Endothelial cell of umbilical vein (primary cell): ENCODE results near the gene ARHGEF28. TPM values are rescaled to one million over a fixed set of nuclear protein-coding genes. Genes with fewer than 3 reads are reported as not detected.
A peak's percentile ranks its signal among the peaks of the same experiment; 100 is the strongest.

Experiments
- BruUV-seq: library from RNA; stranded (reverse); fragments of 400-500 nt; replicated peaks from 2 replicates; lab custom pipeline; 2021; lab: Mats Ljungman, UMichigan
- CTCF ChIA-PET: fragments of 300-600, 350-600 bp; sonication (Branson Sonifier 250); formaldehyde crosslinking; loops from one replicate; lab custom pipeline; 2021; ENCODE audit warnings: antibody characterized with exemption, inconsistent platforms; lab: Charles Lee
- POLR2A ChIA-PET: fragments of 300-600, 350-600 bp; sonication (Branson Sonifier 250); formaldehyde crosslinking; loops from one replicate; lab custom pipeline; 2021; ENCODE audit warnings: antibody characterized with exemption, inconsistent platforms; lab: Charles Lee
- DNase-seq: peaks from one replicate; pipeline ENCODE4 v3.0.0-alpha.2; 2011; ENCODE audit warnings: low read depth, low spot score
- FAIRE-seq: peaks from 2 replicates; lab custom pipeline; 2011; peaks lifted over from hg19 to GRCh38; lab: Jason Lieb, UNC
- H2AFZ ChIP-seq: 2 replicates; pipeline ENCODE4 v1.6.0; 2012; ENCODE audit warnings: low read depth, low read length, control low read depth, inconsistent platforms
- H3K27ac ChIP-seq: 2 replicates; pipeline ENCODE4 v1.5.1; 2011; ENCODE audit warnings: low read depth, mild to moderate bottlenecking, control low read depth, low read length, moderate library complexity; ENCODE audit not compliant: insufficient read depth
- H3K27me3 ChIP-seq, 2 experiments: 2 replicates each; pipeline versions ENCODE4 v1.6.0 to v1.6.1; 2011; ENCODE audit warnings: low read length in 2 of 2, mixed read lengths in 1 of 2; ENCODE audit not compliant: control insufficient read depth in 2 of 2, insufficient read depth in 2 of 2
- H3K36me3 ChIP-seq, 2 experiments: 2 replicates in 1 of 2; 3 replicates in 1 of 2; pipeline ENCODE4 v1.5.1; 2011; ENCODE audit warnings: low read length in 2 of 2, mild to moderate bottlenecking in 1 of 2, moderate library complexity in 1 of 2; ENCODE audit not compliant: control insufficient read depth in 2 of 2, insufficient read depth in 2 of 2; ENCODE audit errors: extremely low read depth in 1 of 2
- H3K4me1 ChIP-seq: 3 replicates; pipeline ENCODE4 v1.5.1; 2011; ENCODE audit warnings: mild to moderate bottlenecking, low read length; ENCODE audit not compliant: control insufficient read depth, insufficient read depth; ENCODE audit errors: extremely low read depth
- H3K4me2 ChIP-seq: 2 replicates; pipeline ENCODE4 v1.6.1; 2011; ENCODE audit warnings: low read length, control low read depth, mixed read lengths; ENCODE audit not compliant: insufficient read depth
- H3K4me3 ChIP-seq, 3 experiments: fragments of 200-600 bp in 1 of 3; sonication (generic), shearing (Covaris generic) in 1 of 3; replicated peaks in 1 of 3; 2 replicates each; pipeline ENCODE4 v1.5.1; 2011 to 2016; ENCODE audit warnings: control low read depth in 3 of 3, low read length in 3 of 3, mild to moderate bottlenecking in 2 of 3, inconsistent platforms in 1 of 3, low read depth in 1 of 3, moderate library complexity in 1 of 3; ENCODE audit not compliant: insufficient read depth in 1 of 3
- H3K79me2 ChIP-seq: 2 replicates; pipeline ENCODE4 v1.6.0; 2012; ENCODE audit warnings: low read length, inconsistent platforms; ENCODE audit not compliant: control insufficient read depth, insufficient read depth
- H3K9ac ChIP-seq: replicated peaks from 2 replicates; pipeline ENCODE3; 2011; ENCODE audit warnings: low read length, control low read depth; ENCODE audit not compliant: insufficient read depth; ENCODE audit errors: extremely low read depth
- H3K9me1 ChIP-seq: replicated peaks from 3 replicates; pipeline ENCODE4 v1.6.0; 2011; ENCODE audit warnings: mild to moderate bottlenecking, low read length; ENCODE audit not compliant: control insufficient read depth, insufficient read depth; ENCODE audit errors: extremely low read depth
- H3K9me3 ChIP-seq: replicated peaks from 2 replicates; pipeline ENCODE4 v1.5.1; 2012; ENCODE audit warnings: low read length, inconsistent platforms; ENCODE audit not compliant: control insufficient read depth, insufficient read depth
- H4K20me1 ChIP-seq: replicated peaks from 2 replicates; pipeline ENCODE3; 2011; ENCODE audit warnings: mild to moderate bottlenecking, low read length; ENCODE audit not compliant: control insufficient read depth, insufficient read depth; ENCODE audit errors: extremely low read depth
- EZH2 ChIP-seq: IDR thresholded peaks from 2 replicates; pipeline ENCODE4 v1.6.1; 2012; ENCODE audit warnings: borderline replicate concordance, low read depth, mild to moderate bottlenecking, moderate library complexity, low read length, inconsistent platforms; ENCODE audit not compliant: severe bottlenecking
- FOS ChIP-seq: IDR thresholded peaks from 2 replicates; pipeline ENCODE4 v1.6.1; 2011; ENCODE audit warnings: mild to moderate bottlenecking, low read length, moderate library complexity, borderline replicate concordance; ENCODE audit not compliant: insufficient read depth
- GATA2 ChIP-seq: IDR thresholded peaks from 2 replicates; pipeline ENCODE4 v1.7.0; 2011; ENCODE audit warnings: low read depth, mild to moderate bottlenecking, moderate library complexity, mixed read lengths, low read length; ENCODE audit not compliant: insufficient read length, insufficient read depth
- JUN ChIP-seq: IDR thresholded peaks from 2 replicates; pipeline ENCODE4 v1.6.1; 2011; ENCODE audit warnings: borderline replicate concordance, low read depth; ENCODE audit not compliant: insufficient read length, insufficient read depth
- MYC ChIP-seq: IDR thresholded peaks from one replicate; pipeline ENCODE4 v1.6.1; 2011; ENCODE audit warnings: mild to moderate bottlenecking, low read depth, low read length
- POLR2A ChIP-seq: IDR thresholded peaks from 2 replicates; pipeline ENCODE4 v1.6.1; 2012; ENCODE audit warnings: low read depth, mild to moderate bottlenecking, control low read depth, low read length
- POLR2AphosphoS5 ChIP-seq: IDR thresholded peaks from 2 replicates; pipeline ENCODE4 v1.6.1; 2012; ENCODE audit warnings: low read depth, mild to moderate bottlenecking, control low read depth, low read length, moderate library complexity; ENCODE audit not compliant: insufficient read depth
- dilution Hi-C: fragments of 300-500 bp; cut with MboI; formaldehyde crosslinking; loops from one replicate; pipeline ENCODE4 v1.15.0; 2019; ENCODE audit warnings: low sequenced_read_pairs; ENCODE audit not compliant: extremely low pct_ligation_motif_present
- intact Hi-C: fragments of 100-400 bp; cut with micrococcal nuclease; formaldehyde crosslinking; loops from one replicate; pipeline ENCODE4 v1.10.0; 2022
- polyA plus RNA-seq, 4 experiments: library from polyadenylated mRNA; depleted of rRNA in 3 of 4; stranded (reverse) in 3 of 4; unstranded in 1 of 4; fragments of >200 nt; gene quantifications; 2 replicates each; pipeline versions ENCODE4 v1.2.1 to v1.2.3, GENCODE V29; 2011 to 2012; ENCODE audit warnings: missing spikeins in 1 of 4
- total RNA-seq: library from RNA; stranded (reverse); gene quantifications from 2 replicates; pipeline ENCODE4 v1.2.3, GENCODE V29; 2021
- TF ChIP-seq, protein P1 (sequence below): IDR thresholded peaks from 2 replicates; pipeline ENCODE4 v1.6.1; 2011; ENCODE audit not compliant: insufficient read depth, insufficient read length
- TF ChIP-seq, protein P2 (sequence below), 2 donors: IDR thresholded peaks; 1 replicate in 1 of 2; 2 replicates in 1 of 2; pipeline ENCODE4 v1.5.1; 2011; ENCODE audit warnings: low read length in 2 of 2, mild to moderate bottlenecking in 2 of 2, moderate library complexity in 2 of 2, control low read depth in 1 of 2, inconsistent platforms in 1 of 2, low read depth in 1 of 2; ENCODE audit not compliant: insufficient read depth in 1 of 2; ENCODE audit errors: extremely low read depth in 1 of 2

Gene ARHGEF28
- total and polyA plus RNA-seq, 2 donors (not counting 3 experiments of a cell fraction or from before 2014, with no cell fraction given), result 29.5 to 108 TPM

- CTCF ChIA-PET, result no interaction called here
- Histone ChIP-seq H3K9me3 (no peaks in the 10 kb centered on the region), H4K20me1 (peaks cover 2% of the 10 kb centered on the region), H3K27me3 (no peaks in the 10 kb centered on the region), H2AFZ (no peak overlapping the region), H3K36me3 (peaks cover 13 to 14% of the 10 kb centered on the region in 2 experiments), H3K9ac (no peak overlapping the region), H3K4me2 (no peak overlapping the region), H3K4me3 (no peak overlapping the region), H3K79me2 (peaks cover 12% of the 10 kb centered on the region), H3K9me1 (no peaks in the 10 kb centered on the region), H3K27ac (no peak overlapping the region), H3K4me1 (peaks cover 3% of the 10 kb centered on the region)
- DNase-seq (no peak), FAIRE-seq (peak; percentile 43)
- intact Hi-C loops, result no loop called here
- BruUV-seq, result no TSS peak
- TF ChIP-seq POLR2A (no peak), EZH2 (no peak), MYC (no peak), FOS (no peak), POLR2AphosphoS5 (no peak), GATA2 (no peak), JUN (no peak)
- TF ChIP-seq, protein P1, sequence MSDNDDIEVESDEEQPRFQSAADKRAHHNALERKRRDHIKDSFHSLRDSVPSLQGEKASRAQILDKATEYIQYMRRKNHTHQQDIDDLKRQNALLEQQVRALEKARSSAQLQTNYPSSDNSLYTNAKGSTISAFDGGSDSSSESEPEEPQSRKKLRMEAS, result no peak
- TF ChIP-seq, protein P2, sequence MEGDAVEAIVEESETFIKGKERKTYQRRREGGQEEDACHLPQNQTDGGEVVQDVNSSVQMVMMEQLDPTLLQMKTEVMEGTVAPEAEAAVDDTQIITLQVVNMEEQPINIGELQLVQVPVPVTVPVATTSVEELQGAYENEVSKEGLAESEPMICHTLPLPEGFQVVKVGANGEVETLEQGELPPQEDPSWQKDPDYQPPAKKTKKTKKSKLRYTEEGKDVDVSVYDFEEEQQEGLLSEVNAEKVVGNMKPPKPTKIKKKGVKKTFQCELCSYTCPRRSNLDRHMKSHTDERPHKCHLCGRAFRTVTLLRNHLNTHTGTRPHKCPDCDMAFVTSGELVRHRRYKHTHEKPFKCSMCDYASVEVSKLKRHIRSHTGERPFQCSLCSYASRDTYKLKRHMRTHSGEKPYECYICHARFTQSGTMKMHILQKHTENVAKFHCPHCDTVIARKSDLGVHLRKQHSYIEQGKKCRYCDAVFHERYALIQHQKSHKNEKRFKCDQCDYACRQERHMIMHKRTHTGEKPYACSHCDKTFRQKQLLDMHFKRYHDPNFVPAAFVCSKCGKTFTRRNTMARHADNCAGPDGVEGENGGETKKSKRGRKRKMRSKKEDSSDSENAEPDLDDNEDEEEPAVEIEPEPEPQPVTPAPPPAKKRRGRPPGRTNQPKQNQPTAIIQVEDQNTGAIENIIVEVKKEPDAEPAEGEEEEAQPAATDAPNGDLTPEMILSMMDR (IDR thresholded peaks at IDR 0.05; ENCODE audit: extremely low read depth in 1 of 2, insufficient read depth in 1 of 2, low read depth in 1 of 2, low read length in 2 of 2), result no peak
- dilution Hi-C loops, result no loop called here
- POLR2A ChIA-PET, result no interaction called here
Measured at GRCh38 chr5:73828465-73828864, 202.5 kb downstream of the ARHGEF28 start.
